MM.1S (cell line): ENCODE results near the gene GPC5.
"Not testable (repeated sequence)": the region's sequence is repeated elsewhere in the genome, so short reads cannot be mapped to it uniquely, and the experiment has no call there.

Source experiments
- EZH2 ChIP-seq: fragments of 300-600 bp; sonication (generic); optimal IDR thresholded peaks from 2 replicates; pipeline ENCODE3; 2017; ENCODE audit warnings: low read depth, mild to moderate bottlenecking, antibody characterized with exemption, low read length, mixed read lengths
- TF ChIP-seq, protein P1 (sequence below): fragments of 300-600 bp; sonication (generic); IDR thresholded peaks from 2 replicates; pipeline ENCODE4 v1.5.1; 2016; ENCODE audit warnings: antibody characterized with exemption, low read length, mixed read lengths

DNA sequence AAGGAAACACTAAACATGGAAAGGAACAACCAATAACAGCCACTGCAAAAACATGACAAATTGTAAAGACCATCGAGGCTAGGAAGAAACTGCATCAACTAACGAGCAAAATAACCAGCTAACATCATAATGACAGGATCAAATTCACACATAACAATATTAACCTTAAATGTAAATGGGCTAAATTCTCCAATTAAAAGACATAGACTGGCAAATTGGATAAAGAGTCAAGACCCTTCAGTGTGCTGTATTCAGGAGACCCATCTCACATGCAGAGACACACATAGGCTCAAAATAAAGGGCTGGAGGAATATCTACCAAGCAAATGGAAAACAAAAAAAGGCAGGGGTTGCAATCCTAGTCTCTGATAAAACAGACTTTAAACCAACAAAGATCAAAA lies 1120.2 kb downstream of the GPC5 start:
- TF ChIP-seq, protein P1, sequence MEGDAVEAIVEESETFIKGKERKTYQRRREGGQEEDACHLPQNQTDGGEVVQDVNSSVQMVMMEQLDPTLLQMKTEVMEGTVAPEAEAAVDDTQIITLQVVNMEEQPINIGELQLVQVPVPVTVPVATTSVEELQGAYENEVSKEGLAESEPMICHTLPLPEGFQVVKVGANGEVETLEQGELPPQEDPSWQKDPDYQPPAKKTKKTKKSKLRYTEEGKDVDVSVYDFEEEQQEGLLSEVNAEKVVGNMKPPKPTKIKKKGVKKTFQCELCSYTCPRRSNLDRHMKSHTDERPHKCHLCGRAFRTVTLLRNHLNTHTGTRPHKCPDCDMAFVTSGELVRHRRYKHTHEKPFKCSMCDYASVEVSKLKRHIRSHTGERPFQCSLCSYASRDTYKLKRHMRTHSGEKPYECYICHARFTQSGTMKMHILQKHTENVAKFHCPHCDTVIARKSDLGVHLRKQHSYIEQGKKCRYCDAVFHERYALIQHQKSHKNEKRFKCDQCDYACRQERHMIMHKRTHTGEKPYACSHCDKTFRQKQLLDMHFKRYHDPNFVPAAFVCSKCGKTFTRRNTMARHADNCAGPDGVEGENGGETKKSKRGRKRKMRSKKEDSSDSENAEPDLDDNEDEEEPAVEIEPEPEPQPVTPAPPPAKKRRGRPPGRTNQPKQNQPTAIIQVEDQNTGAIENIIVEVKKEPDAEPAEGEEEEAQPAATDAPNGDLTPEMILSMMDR, result not testable (repeated sequence)
- TF ChIP-seq EZH2, result not testable (repeated sequence)
